B cell (primary cell): ENCODE measurements around the gene CRAMP1. TPM values are rescaled to one million over a fixed set of nuclear protein-coding genes. Genes with fewer than 3 reads are reported as not detected.
A peak's percentile ranks its signal among the peaks of the same experiment; 100 is the strongest.

Source experiments
- ATAC-seq: fragments of 200-7000 bp; cut with Tn5 transposase; one replicate; pipeline ENCODE4 v1.10.0; 2021; ENCODE audit warnings: low read depth, mild to moderate bottlenecking, moderate number of reproducible peaks, moderate library complexity
- CTCF ChIA-PET: fragments of 350-600 bp; sonication (Branson Sonifier 250); formaldehyde crosslinking; loops from one replicate; lab custom pipeline; 2021; ENCODE audit warnings: antibody characterized with exemption, inconsistent platforms; lab: Charles Lee
- POLR2A ChIA-PET: fragments of 350-600 bp; sonication (Branson Sonifier 250); formaldehyde crosslinking; loops from one replicate; lab custom pipeline; 2021; ENCODE audit warnings: antibody characterized with exemption; lab: Charles Lee
- DNase-seq: peaks from one replicate; pipeline ENCODE4 v3.0.0; 2013
- H2AFZ ChIP-seq: 2 replicates; pipeline ENCODE4 v1.6.1; 2012; ENCODE audit warnings: mild to moderate bottlenecking, low read depth, low read length; ENCODE audit not compliant: insufficient read depth, poor library complexity, severe bottlenecking
- H3K27ac ChIP-seq, 2 donors: 1 replicate in 1 of 2; 2 replicates in 1 of 2; pipeline ENCODE4 v1.5.1; 2012 to 2013; ENCODE audit warnings: low read length in 2 of 2, mild to moderate bottlenecking in 2 of 2, moderate library complexity in 1 of 2
- H3K27me3 ChIP-seq, 4 experiments: fragments of 200-600 bp in 1 of 4; sonication (generic) in 1 of 4; replicated peaks in 1 of 4; 1 replicate in 2 of 4; 2 replicates in 2 of 4; pipeline versions ENCODE4 v1.6.1 to v1.7.0; 2013 to 2016; ENCODE audit warnings: low read length in 3 of 4, mild to moderate bottlenecking in 2 of 4, mixed read lengths in 1 of 4, moderate library complexity in 1 of 4; ENCODE audit not compliant: insufficient read depth in 4 of 4, control insufficient read depth in 3 of 4; ENCODE audit errors: control extremely low read depth in 1 of 4
- H3K36me3 ChIP-seq, 2 experiments: replicated peaks in 1 of 2; 1 replicate in 1 of 2; 2 replicates in 1 of 2; pipeline versions ENCODE4 v1.6.1 to v1.7.1; 2013; ENCODE audit warnings: low read length in 1 of 2; ENCODE audit not compliant: insufficient read depth in 2 of 2, control insufficient read depth in 1 of 2; ENCODE audit errors: control extremely low read depth in 1 of 2, extremely low read depth in 1 of 2
- H3K4me1 ChIP-seq, 2 donors: fragments of 200-600 bp in 1 of 2; sonication (generic) in 1 of 2; 1 replicate in 1 of 2; 2 replicates in 1 of 2; pipeline versions ENCODE4 v1.5.1 to v1.6.1; 2013 to 2017; ENCODE audit warnings: low read length in 2 of 2; ENCODE audit not compliant: control insufficient read depth in 2 of 2, insufficient read depth in 2 of 2
- H3K4me2 ChIP-seq: replicated peaks from 2 replicates; pipeline ENCODE3; 2012; ENCODE audit warnings: mild to moderate bottlenecking, low read depth, low read length; ENCODE audit not compliant: poor library complexity, severe bottlenecking
- H3K4me3 ChIP-seq, 5 experiments: fragments of 200-600 bp in 1 of 5; sonication (generic) in 1 of 5; 1 replicate in 3 of 5; 2 replicates in 2 of 5; pipeline versions ENCODE4 v1.5.1 to v1.7.0; 2011 to 2016; ENCODE audit warnings: low read length in 4 of 5, mild to moderate bottlenecking in 4 of 5, low read depth in 2 of 5, control low read depth in 1 of 5, moderate library complexity in 1 of 5; ENCODE audit not compliant: insufficient read depth in 1 of 5; ENCODE audit errors: control extremely low read depth in 1 of 5, extremely low read depth in 1 of 5
- H3K79me2 ChIP-seq: fragments of 200-600 bp; sonication (generic); one replicate; pipeline ENCODE4 v1.6.0; 2016; ENCODE audit warnings: low read length; ENCODE audit not compliant: control insufficient read depth, insufficient read depth
- H3K9ac ChIP-seq: fragments of 200-600 bp; sonication (generic); 2 replicates; pipeline ENCODE4 v1.6.1; 2017; ENCODE audit warnings: mild to moderate bottlenecking, low read length, moderate library complexity
- H3K9me3 ChIP-seq, 3 donors: one replicate each; pipeline versions ENCODE4 v1.6.1 to v1.7.1; 2013; ENCODE audit warnings: low read length in 2 of 3; ENCODE audit not compliant: control insufficient read depth in 2 of 3, insufficient read depth in 1 of 3; ENCODE audit errors: control extremely low read depth in 1 of 3
- H4K20me1 ChIP-seq: 2 replicates; pipeline ENCODE4 v1.6.0; 2012; ENCODE audit warnings: mild to moderate bottlenecking, low read length; ENCODE audit not compliant: insufficient read depth, control insufficient read depth, poor library complexity, severe bottlenecking
- H3K27ac Mint-ChIP-seq: one replicate; pipeline ENCODE4 v1.8.0; 2021; ENCODE audit warnings: mixed read lengths
- H3K27me3 Mint-ChIP-seq: one replicate; pipeline ENCODE4 v1.8.0; 2021; ENCODE audit warnings: mixed read lengths
- H3K4me1 Mint-ChIP-seq: one replicate; pipeline ENCODE4 v1.8.0; 2021; ENCODE audit warnings: mixed read lengths
- H3K4me3 Mint-ChIP-seq: one replicate; pipeline ENCODE4 v1.8.0; 2021; ENCODE audit warnings: mixed read lengths
- H3K9me3 Mint-ChIP-seq: one replicate; pipeline ENCODE4 v1.8.0; 2022; ENCODE audit warnings: mixed read lengths; ENCODE audit not compliant: insufficient read depth
- EZH2 ChIP-seq: IDR thresholded peaks from 2 replicates; pipeline ENCODE4 v1.6.1; 2012; ENCODE audit warnings: borderline replicate concordance, low read depth, mild to moderate bottlenecking, moderate library complexity, low read length; ENCODE audit not compliant: insufficient read depth, poor library complexity, severe bottlenecking
- WGBS: methylation state at CpG from one replicate; pipeline ENCODE4 v1.1.5; 2013; ENCODE audit warnings: missing lambda C conversion rate; ENCODE audit not compliant: insufficient coverage; 5-methylcytosine and 5-hydroxymethylcytosine counted together
- intact Hi-C: fragments of 100-400 bp; cut with micrococcal nuclease; formaldehyde crosslinking; loops from one replicate; pipeline ENCODE4 v1.10.0; 2022
- polyA minus RNA-seq: library from RNA; depleted of rRNA, polyadenylated mRNA; stranded (reverse); fragments of >200 nt; gene quantifications from 2 replicates; pipeline ENCODE4 v1.2.3, GENCODE V29; 2012
- polyA plus RNA-seq: library from polyadenylated mRNA; depleted of rRNA; stranded (reverse); fragments of >200 nt; gene quantifications from 2 replicates; pipeline ENCODE4 v1.2.3, GENCODE V29; 2012
- total RNA-seq, 2 donors: library from RNA; stranded (reverse); fragments of 120-200 nt in 1 of 2; gene quantifications; 1 replicate in 1 of 2; 2 replicates in 1 of 2; pipeline versions ENCODE4 v1.2.3 to v1.2.4, GENCODE V29; 2013 to 2022
- TF ChIP-seq, protein P1 (sequence below): fragments of 200-600 bp; IDR thresholded peaks from one replicate; pipeline ENCODE4 v1.8.0; 2022; ENCODE audit warnings: antibody characterized with exemption, mild to moderate bottlenecking

Gene CRAMP1
- total RNA-seq (26.6 and 33.9 TPM in 2 replicates), polyA plus RNA-seq (21.0 and 29.1 TPM in 2 replicates), polyA minus RNA-seq (17.7 and 19.3 TPM in 2 replicates)
- 9.3 TPM for total RNA-seq (2013)

GRCh38 chr16:1612320-1613111 lies at the start of gene CRAMP1:
TSS of gene CRAMP1 (plus strand) at chr16:1612360. CDS start at chr16:1614640, 2,280 bp downstream.
- H3K27me3 ChIP-seq = peaks cover 0 to 16% (median 6%) of the 10 kb centered on the region in 4 experiments
- TF ChIP-seq, protein P1, sequence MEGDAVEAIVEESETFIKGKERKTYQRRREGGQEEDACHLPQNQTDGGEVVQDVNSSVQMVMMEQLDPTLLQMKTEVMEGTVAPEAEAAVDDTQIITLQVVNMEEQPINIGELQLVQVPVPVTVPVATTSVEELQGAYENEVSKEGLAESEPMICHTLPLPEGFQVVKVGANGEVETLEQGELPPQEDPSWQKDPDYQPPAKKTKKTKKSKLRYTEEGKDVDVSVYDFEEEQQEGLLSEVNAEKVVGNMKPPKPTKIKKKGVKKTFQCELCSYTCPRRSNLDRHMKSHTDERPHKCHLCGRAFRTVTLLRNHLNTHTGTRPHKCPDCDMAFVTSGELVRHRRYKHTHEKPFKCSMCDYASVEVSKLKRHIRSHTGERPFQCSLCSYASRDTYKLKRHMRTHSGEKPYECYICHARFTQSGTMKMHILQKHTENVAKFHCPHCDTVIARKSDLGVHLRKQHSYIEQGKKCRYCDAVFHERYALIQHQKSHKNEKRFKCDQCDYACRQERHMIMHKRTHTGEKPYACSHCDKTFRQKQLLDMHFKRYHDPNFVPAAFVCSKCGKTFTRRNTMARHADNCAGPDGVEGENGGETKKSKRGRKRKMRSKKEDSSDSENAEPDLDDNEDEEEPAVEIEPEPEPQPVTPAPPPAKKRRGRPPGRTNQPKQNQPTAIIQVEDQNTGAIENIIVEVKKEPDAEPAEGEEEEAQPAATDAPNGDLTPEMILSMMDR = no peak
- TF ChIP-seq EZH2 = no peak
- CTCF ChIA-PET = no interaction called here
- DNase-seq (no peak), ATAC-seq (no peak)
- Mint-ChIP-seq H3K9me3 (no peaks in the 10 kb centered on the region), H3K27ac (peak within 1 kb of the TSS; percentile 99), H3K27me3 (peaks cover 9% of the 10 kb centered on the region), H3K4me3 (peak within 1 kb of the TSS; percentile 94), H3K4me1 (peaks cover 45% of the 10 kb centered on the region)
- POLR2A ChIA-PET = interaction anchor here (0.7 to 1.4 kb wide), 4 partner anchors 66 to 415 kb away, joined by 3 to 5 read pairs (median 4); partner anchors contain the start of genes FAHD1, JPT2 and UBE2I
- H3K4me3 ChIP-seq = peak within 1 kb of the TSS; percentile 32 to 87 (median 65)
- peak within 1 kb of the TSS; percentile 89 for H2AFZ ChIP-seq
- H4K20me1 ChIP-seq = peaks cover 40% of the 10 kb centered on the region
- peaks cover 35% of the 10 kb centered on the region for H3K79me2 ChIP-seq
- peak within 1 kb of the TSS; percentile 91 for H3K4me2 ChIP-seq
- peaks cover 0 to 14% of the 10 kb centered on the region in 2 experiments for H3K36me3 ChIP-seq
- H3K9ac ChIP-seq = peak within 1 kb of the TSS; percentile 86
- H3K27ac ChIP-seq = peak within 1 kb of the TSS; percentile 66 to 67
- WGBS = under 1% methylated on average over 101 of the region's 101 CpGs
- intact Hi-C loops = loop anchor here (1.0 to 10.0 kb wide), 8 partner anchors 66 to 1210 kb away; partner anchors contain the start of genes CCDC78, DECR2, FAHD1 and HAGH
- peaks cover 38 to 58% of the 10 kb centered on the region in 2 donors for H3K4me1 ChIP-seq
- peaks cover 0 to 14% (median 7%) of the 10 kb centered on the region in 3 donors for H3K9me3 ChIP-seq

DNA sequence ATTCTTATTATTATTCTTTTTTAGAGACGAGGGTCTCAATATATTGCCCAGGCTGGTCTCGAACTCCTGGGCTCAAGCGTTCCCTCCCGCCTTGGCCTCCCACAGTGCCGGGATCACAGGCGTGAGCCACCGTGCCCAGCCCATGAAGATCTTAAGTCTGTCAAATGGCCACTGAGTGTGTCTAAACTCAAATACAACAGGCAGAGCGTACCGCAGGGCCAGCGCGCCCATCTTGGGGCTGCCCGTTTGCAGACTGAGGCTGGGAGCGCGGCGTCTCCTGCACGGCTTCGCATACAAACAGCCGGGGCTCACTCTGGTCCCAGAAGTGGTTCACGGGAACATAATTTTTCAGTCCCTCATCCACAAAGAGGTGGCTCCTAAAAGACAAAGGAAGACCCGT lies 48.4 kb upstream of the CRAMP1 start:
- intact Hi-C loops = no loop called here

More for the DNA sequence above, 48.4 kb upstream of the CRAMP1 start:
- no peak for ATAC-seq
- H3K27ac ChIP-seq = no peak overlapping the region
- peaks cover 0 to 2% of the 10 kb centered on the region in 2 experiments for H3K36me3 ChIP-seq
- Mint-ChIP-seq H3K4me1 (no peaks in the 10 kb centered on the region), H3K27me3 (no peaks in the 10 kb centered on the region), H3K4me3 (no peak overlapping the region), H3K9me3 (no peaks in the 10 kb centered on the region), H3K27ac (no peak overlapping the region)
- H3K9me3 ChIP-seq = no peaks in the 10 kb centered on the region
- no peaks in the 10 kb centered on the region for H3K4me1 ChIP-seq
- H3K79me2 ChIP-seq = no peaks in the 10 kb centered on the region
- WGBS = 97% methylated on average over 20 of the region's 20 CpGs
- no peak for DNase-seq
- H3K27me3 ChIP-seq = no peaks in the 10 kb centered on the region
- no peak overlapping the region for H3K4me2 ChIP-seq
- H4K20me1 ChIP-seq = no peaks in the 10 kb centered on the region
- POLR2A ChIA-PET = no interaction called here
- H2AFZ ChIP-seq = no peak overlapping the region
- H3K4me3 ChIP-seq = no peak overlapping the region
- no peak for TF ChIP-seq EZH2
- TF ChIP-seq, protein P1 = no peak
- CTCF ChIA-PET = interaction anchor here (1.3 kb wide), 1 partner anchor 136 kb away, joined by 3 read pairs; no protein-coding TSS in a partner anchor
- H3K9ac ChIP-seq = no peak overlapping the region
